Measurements from ENCODE around the gene GNB1L. TPM values are rescaled to one million over a fixed set of nuclear protein-coding genes. Genes with fewer than 3 reads are reported as not detected.

Gene GNB1L
- total and polyA plus RNA-seq, 2 donors, result 11.2 to 15.4 TPM

DNA sequence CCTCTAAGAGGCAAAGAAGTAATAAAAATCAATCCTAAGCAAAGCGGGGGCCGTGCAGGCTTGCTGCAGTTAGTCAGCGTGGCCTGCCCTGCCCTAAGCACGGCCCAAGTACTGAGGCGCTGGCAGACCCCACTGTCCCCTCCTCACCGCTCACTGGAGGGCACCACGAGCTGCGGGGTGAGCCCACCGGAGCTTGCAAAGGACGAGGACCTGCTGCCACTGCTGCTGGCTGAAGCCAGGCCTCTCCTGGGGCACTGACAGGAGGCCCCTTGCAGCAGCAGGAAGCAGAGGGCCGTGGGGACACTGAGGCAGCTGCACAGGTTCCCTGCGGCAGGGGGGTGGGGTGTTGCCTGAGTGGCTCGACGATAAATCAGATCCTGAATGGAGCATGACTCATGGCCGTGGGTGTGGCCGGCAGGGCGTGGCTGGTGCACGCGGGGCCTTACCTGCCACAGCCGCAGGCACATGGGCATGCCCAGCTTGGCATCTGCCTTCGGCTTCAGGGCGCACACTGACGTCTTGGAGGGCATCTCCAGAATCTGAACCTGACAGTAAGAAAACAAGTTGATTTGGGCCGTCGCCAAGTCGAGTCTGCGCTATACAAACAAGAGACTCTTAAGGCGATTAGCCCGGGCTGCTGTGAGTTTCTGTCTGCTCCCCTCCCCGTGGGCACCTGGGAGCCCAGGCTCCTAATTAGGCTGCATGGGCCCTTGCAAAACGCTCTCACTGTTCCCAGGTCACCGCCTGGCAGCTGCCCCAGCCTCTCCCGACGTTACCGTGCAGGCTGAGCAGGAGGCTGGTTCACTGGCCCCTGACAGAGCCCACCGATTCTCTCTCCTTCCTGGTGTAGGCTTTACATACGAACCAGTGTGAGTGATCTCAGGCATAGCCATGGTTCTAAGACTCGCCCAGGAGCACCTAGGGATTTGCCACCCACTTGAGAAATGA is 48.2 kb downstream of the GNB1L start:
- WGBS, result 92% methylated on average over 38 of the region's 38 CpGs
- no peak for DNase-seq (ENCODE audit: low read depth in 6 of 9, low spot score in 9 of 9)
- Histone ChIP-seq H3K4me1 (ENCODE audit: control insufficient read depth in 2 of 2, insufficient read depth in 2 of 2, low read length in 2 of 2) (peaks cover 4 to 37% of the 10 kb centered on the region in 2 donors), H3K27me3 (ENCODE audit: control insufficient read depth in 2 of 2, insufficient read depth in 1 of 2, low read length in 1 of 2) (no peaks in the 10 kb centered on the region), H3K36me3 (ENCODE audit: control insufficient read depth in 2 of 2, insufficient read depth in 2 of 2, low read length in 1 of 2) (peaks cover 18 to 29% of the 10 kb centered on the region in 2 donors), H3K9me3 (ENCODE audit: control insufficient read depth in 2 of 2, insufficient read depth in 1 of 2, low read length in 1 of 2) (peaks cover under 1 to 1% of the 10 kb centered on the region in 2 donors), H3K4me3 (ENCODE audit: low read length in 2 of 2) (no peak overlapping the region), H3K27ac (ENCODE audit: low read depth in 1 of 2, low read length in 1 of 2) (no peak overlapping the region)

- H3K4me3 ChIP-seq (ENCODE audit: low read length in 2 of 2), result no peak overlapping the region
- H3K4me1 ChIP-seq (ENCODE audit: control insufficient read depth in 2 of 2, insufficient read depth in 2 of 2, low read length in 2 of 2), result peaks cover 4 to 32% of the 10 kb centered on the region in 2 donors
- DNase-seq (ENCODE audit: low read depth in 6 of 9, low spot score in 9 of 9), result no peak
- no peak overlapping the region for H3K27ac ChIP-seq (ENCODE audit: low read depth in 1 of 2, low read length in 1 of 2)
- WGBS, result 98% methylated on average over 8 of the region's 8 CpGs
- H3K9me3 ChIP-seq (ENCODE audit: control insufficient read depth in 2 of 2, insufficient read depth in 1 of 2, low read length in 1 of 2), result peaks cover 3 to 7% of the 10 kb centered on the region in 2 donors
- H3K27me3 ChIP-seq (ENCODE audit: control insufficient read depth in 2 of 2, insufficient read depth in 1 of 2, low read length in 1 of 2), result no peaks in the 10 kb centered on the region
- peaks cover 17 to 34% of the 10 kb centered on the region in 2 donors for H3K36me3 ChIP-seq (ENCODE audit: control insufficient read depth in 2 of 2, insufficient read depth in 2 of 2, low read length in 1 of 2)
Observed at GRCh38 chr22:19805821-19806212, 48.9 kb downstream of the GNB1L start.

DNA sequence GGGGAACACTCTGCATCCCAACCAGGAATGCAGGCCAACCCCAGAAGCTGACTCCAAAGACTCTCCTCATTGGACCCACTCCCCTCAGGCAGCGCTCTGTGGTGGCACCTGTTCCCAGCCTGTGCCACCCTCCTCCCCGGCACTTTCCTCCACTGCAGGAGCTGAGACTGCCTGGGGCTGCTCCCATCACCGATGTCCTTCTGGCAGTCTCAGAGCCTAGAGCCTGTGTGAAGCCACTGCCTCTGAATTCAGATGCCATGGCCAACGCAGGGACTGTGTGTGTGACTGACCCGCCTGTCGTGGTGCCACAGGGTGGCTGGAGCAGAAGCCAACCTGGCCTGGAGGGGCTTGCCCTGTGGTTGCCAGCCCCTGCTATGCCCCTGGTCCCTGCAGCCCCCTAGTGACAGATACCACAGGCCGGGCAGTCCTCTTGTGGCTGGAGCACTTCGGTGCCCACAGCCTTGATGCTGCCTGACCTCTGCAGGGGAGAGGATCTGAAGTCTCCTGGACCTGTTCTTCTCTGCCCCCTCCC is 50.9 kb downstream of the GNB1L start:
- WGBS, result 98% methylated on average over 8 of the region's 8 CpGs
- DNase-seq (ENCODE audit: low read depth in 6 of 9, low spot score in 9 of 9), result no peak
- Histone ChIP-seq H3K4me3 (ENCODE audit: low read length in 2 of 2) (no peak overlapping the region), H3K27ac (ENCODE audit: low read depth in 1 of 2, low read length in 1 of 2) (no peak overlapping the region), H3K9me3 (ENCODE audit: control insufficient read depth in 2 of 2, insufficient read depth in 1 of 2, low read length in 1 of 2) (peaks cover 3 to 7% of the 10 kb centered on the region in 2 donors), H3K36me3 (ENCODE audit: control insufficient read depth in 2 of 2, insufficient read depth in 2 of 2, low read length in 1 of 2) (peaks cover 23 to 52% of the 10 kb centered on the region in 2 donors), H3K4me1 (ENCODE audit: control insufficient read depth in 2 of 2, insufficient read depth in 2 of 2, low read length in 2 of 2) (peaks cover 0 to 15% of the 10 kb centered on the region in 2 donors), H3K27me3 (ENCODE audit: control insufficient read depth in 2 of 2, insufficient read depth in 1 of 2, low read length in 1 of 2) (no peaks in the 10 kb centered on the region)

- no peak for DNase-seq (ENCODE audit: low read depth in 6 of 9, low spot score in 9 of 9)
- WGBS, result 98% methylated on average over 19 of the region's 19 CpGs
- H3K36me3 ChIP-seq (ENCODE audit: control insufficient read depth in 2 of 2, insufficient read depth in 2 of 2, low read length in 1 of 2), result peaks cover 23 to 53% of the 10 kb centered on the region in 2 donors
- peaks cover 0 to 10% of the 10 kb centered on the region in 2 donors for H3K4me1 ChIP-seq (ENCODE audit: control insufficient read depth in 2 of 2, insufficient read depth in 2 of 2, low read length in 2 of 2)
- no peaks in the 10 kb centered on the region for H3K27me3 ChIP-seq (ENCODE audit: control insufficient read depth in 2 of 2, insufficient read depth in 1 of 2, low read length in 1 of 2)
- H3K27ac ChIP-seq (ENCODE audit: low read depth in 1 of 2, low read length in 1 of 2), result no peak overlapping the region
- H3K4me3 ChIP-seq (ENCODE audit: low read length in 2 of 2), result no peak overlapping the region
- H3K9me3 ChIP-seq (ENCODE audit: control insufficient read depth in 2 of 2, insufficient read depth in 1 of 2, low read length in 1 of 2), result peaks cover 3 to 7% of the 10 kb centered on the region in 2 donors
Observed at GRCh38 chr22:19802894-19803735, 51.6 kb downstream of the GNB1L start.

- DNase-seq (ENCODE audit: low read depth in 6 of 9, low spot score in 9 of 9), result no peak
Observed at GRCh38 chr22:19802001-19802893, 52.4 kb downstream of the GNB1L start.

GRCh38 chr22:19801340-19802000 is 53.2 kb downstream of the GNB1L start:
- no peak for DNase-seq (ENCODE audit: low read depth in 6 of 9, low spot score in 9 of 9)
- 97% methylated on average over 18 of the region's 18 CpGs for WGBS
- Histone ChIP-seq H3K4me1 (ENCODE audit: control insufficient read depth in 2 of 2, insufficient read depth in 2 of 2, low read length in 2 of 2) (no peaks in the 10 kb centered on the region), H3K4me3 (ENCODE audit: low read length in 2 of 2) (no peak overlapping the region), H3K27me3 (ENCODE audit: control insufficient read depth in 2 of 2, insufficient read depth in 1 of 2, low read length in 1 of 2) (no peaks in the 10 kb centered on the region), H3K9me3 (ENCODE audit: control insufficient read depth in 2 of 2, insufficient read depth in 1 of 2, low read length in 1 of 2) (peaks cover 3 to 7% of the 10 kb centered on the region in 2 donors), H3K27ac (ENCODE audit: low read depth in 1 of 2, low read length in 1 of 2) (no peak overlapping the region), H3K36me3 (ENCODE audit: control insufficient read depth in 2 of 2, insufficient read depth in 2 of 2, low read length in 1 of 2) (peaks cover 21 to 48% of the 10 kb centered on the region in 2 donors)

More at GRCh38 chr22:19802001-19802893, 52.4 kb downstream of the GNB1L start:
- Histone ChIP-seq H3K9me3 (ENCODE audit: control insufficient read depth in 2 of 2, insufficient read depth in 1 of 2, low read length in 1 of 2) (peaks cover 3 to 7% of the 10 kb centered on the region in 2 donors), H3K27me3 (ENCODE audit: control insufficient read depth in 2 of 2, insufficient read depth in 1 of 2, low read length in 1 of 2) (no peaks in the 10 kb centered on the region), H3K27ac (ENCODE audit: low read depth in 1 of 2, low read length in 1 of 2) (no peak overlapping the region), H3K4me3 (ENCODE audit: low read length in 2 of 2) (no peak overlapping the region), H3K4me1 (ENCODE audit: control insufficient read depth in 2 of 2, insufficient read depth in 2 of 2, low read length in 2 of 2) (peaks cover 0 to under 1% of the 10 kb centered on the region in 2 donors), H3K36me3 (ENCODE audit: control insufficient read depth in 2 of 2, insufficient read depth in 2 of 2, low read length in 1 of 2) (peaks cover 23 to 53% of the 10 kb centered on the region in 2 donors)
- 95% methylated on average over 26 of the region's 26 CpGs for WGBS

GRCh38 chr22:19800761-19801244 is 53.9 kb downstream of the GNB1L start:
- no peak overlapping the region for H3K4me3 ChIP-seq (ENCODE audit: low read length in 2 of 2)
- no peaks in the 10 kb centered on the region for H3K27me3 ChIP-seq (ENCODE audit: control insufficient read depth in 2 of 2, insufficient read depth in 1 of 2, low read length in 1 of 2)
- no peak overlapping the region for H3K27ac ChIP-seq (ENCODE audit: low read depth in 1 of 2, low read length in 1 of 2)
- no peaks in the 10 kb centered on the region for H3K4me1 ChIP-seq (ENCODE audit: control insufficient read depth in 2 of 2, insufficient read depth in 2 of 2, low read length in 2 of 2)
- no peak for DNase-seq (ENCODE audit: low read depth in 6 of 9, low spot score in 9 of 9)
- 97% methylated on average over 13 of the region's 13 CpGs for WGBS
- H3K9me3 ChIP-seq (ENCODE audit: control insufficient read depth in 2 of 2, insufficient read depth in 1 of 2, low read length in 1 of 2), result peaks cover 3 to 7% of the 10 kb centered on the region in 2 donors
- H3K36me3 ChIP-seq (ENCODE audit: control insufficient read depth in 2 of 2, insufficient read depth in 2 of 2, low read length in 1 of 2), result peaks cover 16 to 46% of the 10 kb centered on the region in 2 donors

DNA sequence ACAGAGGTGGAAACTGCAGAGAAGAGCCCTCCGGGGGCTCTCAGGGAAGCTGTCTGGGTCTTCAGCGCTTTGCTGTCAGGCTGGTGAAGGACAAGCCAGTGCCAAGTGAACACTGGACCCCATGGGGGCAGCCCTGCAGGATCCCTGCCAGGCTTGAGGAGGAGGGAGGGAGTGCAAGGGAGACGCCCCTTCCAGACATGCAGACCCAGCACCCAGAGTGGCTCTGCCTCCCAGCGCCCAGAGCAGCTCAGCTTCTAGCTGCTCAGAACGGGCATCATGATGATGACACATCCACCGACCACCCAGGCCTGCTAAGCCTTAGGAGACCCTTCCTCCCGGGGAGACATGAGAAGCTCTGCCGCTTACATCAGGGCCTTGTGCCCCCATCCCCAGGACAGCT is 54.4 kb downstream of the GNB1L start:
- peaks cover 16 to 48% of the 10 kb centered on the region in 2 donors for H3K36me3 ChIP-seq (ENCODE audit: control insufficient read depth in 2 of 2, insufficient read depth in 2 of 2, low read length in 1 of 2)
- H3K4me1 ChIP-seq (ENCODE audit: control insufficient read depth in 2 of 2, insufficient read depth in 2 of 2, low read length in 2 of 2), result no peaks in the 10 kb centered on the region
- DNase-seq (ENCODE audit: low read depth in 6 of 9, low spot score in 9 of 9), result no peak
- no peak overlapping the region for H3K4me3 ChIP-seq (ENCODE audit: low read length in 2 of 2)
- H3K27ac ChIP-seq (ENCODE audit: low read depth in 1 of 2, low read length in 1 of 2), result no peak overlapping the region
- WGBS, result 97% methylated on average over 8 of the region's 8 CpGs
- no peaks in the 10 kb centered on the region for H3K27me3 ChIP-seq (ENCODE audit: control insufficient read depth in 2 of 2, insufficient read depth in 1 of 2, low read length in 1 of 2)
- H3K9me3 ChIP-seq (ENCODE audit: control insufficient read depth in 2 of 2, insufficient read depth in 1 of 2, low read length in 1 of 2), result peaks cover 3 to 7% of the 10 kb centered on the region in 2 donors

All from thymus (tissue), 11 donors.